ENCODE results near the gene C10orf95. TPM values are rescaled to one million over a fixed set of nuclear protein-coding genes. Genes with fewer than 3 reads are reported as not detected.

C10orf95 gene
- total RNA-seq, 2 donors from 2014 or later: 0.85 to 3.7 TPM

DNA sequence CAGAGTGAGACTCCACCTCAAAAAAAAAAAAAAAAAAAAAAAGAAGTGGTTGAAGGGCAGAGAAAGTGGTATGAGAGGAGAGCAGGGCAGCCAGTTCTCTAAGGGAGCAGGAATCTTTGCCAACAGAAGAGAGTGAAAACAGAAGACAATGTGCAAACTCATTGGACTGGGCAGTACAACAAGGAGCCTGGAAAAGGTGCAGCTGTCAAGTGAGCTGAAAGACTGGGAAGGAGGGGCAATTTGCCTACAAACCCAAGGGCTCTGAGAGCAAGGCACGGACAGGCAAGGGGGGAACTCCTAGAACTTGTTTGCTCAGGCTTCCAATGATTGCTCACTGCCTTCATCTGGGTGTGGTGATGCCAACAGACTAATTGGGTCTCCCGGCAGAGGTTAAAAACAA is 41.6 kb upstream of the C10orf95 start:
- H3K4me1 ChIP-seq (replicated peaks): peaks cover 4% of the 10 kb centered on the region
- peak overlapping the region; percentile 35 to 40 for H3K27ac ChIP-seq
- 5% methylated on average over 2 of the region's 2 CpGs for whole genome bisulfite sequencing
- H3K27me3 ChIP-seq (replicated peaks; ENCODE audit: insufficient read depth): no peaks in the 10 kb centered on the region
- peaks cover 5 to 8% of the 10 kb centered on the region in 2 donors for H3K36me3 ChIP-seq
- peak; percentile 28 for DNase-seq (ENCODE audit: low spot score)
- H3K4me3 ChIP-seq: no peak overlapping the region
- peak; percentile 52 for TF ChIP-seq POLR2AphosphoS5 (IDR thresholded peaks at IDR 0.05)
- TF ChIP-seq, protein P1, sequence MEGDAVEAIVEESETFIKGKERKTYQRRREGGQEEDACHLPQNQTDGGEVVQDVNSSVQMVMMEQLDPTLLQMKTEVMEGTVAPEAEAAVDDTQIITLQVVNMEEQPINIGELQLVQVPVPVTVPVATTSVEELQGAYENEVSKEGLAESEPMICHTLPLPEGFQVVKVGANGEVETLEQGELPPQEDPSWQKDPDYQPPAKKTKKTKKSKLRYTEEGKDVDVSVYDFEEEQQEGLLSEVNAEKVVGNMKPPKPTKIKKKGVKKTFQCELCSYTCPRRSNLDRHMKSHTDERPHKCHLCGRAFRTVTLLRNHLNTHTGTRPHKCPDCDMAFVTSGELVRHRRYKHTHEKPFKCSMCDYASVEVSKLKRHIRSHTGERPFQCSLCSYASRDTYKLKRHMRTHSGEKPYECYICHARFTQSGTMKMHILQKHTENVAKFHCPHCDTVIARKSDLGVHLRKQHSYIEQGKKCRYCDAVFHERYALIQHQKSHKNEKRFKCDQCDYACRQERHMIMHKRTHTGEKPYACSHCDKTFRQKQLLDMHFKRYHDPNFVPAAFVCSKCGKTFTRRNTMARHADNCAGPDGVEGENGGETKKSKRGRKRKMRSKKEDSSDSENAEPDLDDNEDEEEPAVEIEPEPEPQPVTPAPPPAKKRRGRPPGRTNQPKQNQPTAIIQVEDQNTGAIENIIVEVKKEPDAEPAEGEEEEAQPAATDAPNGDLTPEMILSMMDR (IDR thresholded peaks at IDR 0.05): no peak
- intact Hi-C loops (cut with DNase I): no loop called here
- H3K9me3 ChIP-seq: no peaks in the 10 kb centered on the region

DNA sequence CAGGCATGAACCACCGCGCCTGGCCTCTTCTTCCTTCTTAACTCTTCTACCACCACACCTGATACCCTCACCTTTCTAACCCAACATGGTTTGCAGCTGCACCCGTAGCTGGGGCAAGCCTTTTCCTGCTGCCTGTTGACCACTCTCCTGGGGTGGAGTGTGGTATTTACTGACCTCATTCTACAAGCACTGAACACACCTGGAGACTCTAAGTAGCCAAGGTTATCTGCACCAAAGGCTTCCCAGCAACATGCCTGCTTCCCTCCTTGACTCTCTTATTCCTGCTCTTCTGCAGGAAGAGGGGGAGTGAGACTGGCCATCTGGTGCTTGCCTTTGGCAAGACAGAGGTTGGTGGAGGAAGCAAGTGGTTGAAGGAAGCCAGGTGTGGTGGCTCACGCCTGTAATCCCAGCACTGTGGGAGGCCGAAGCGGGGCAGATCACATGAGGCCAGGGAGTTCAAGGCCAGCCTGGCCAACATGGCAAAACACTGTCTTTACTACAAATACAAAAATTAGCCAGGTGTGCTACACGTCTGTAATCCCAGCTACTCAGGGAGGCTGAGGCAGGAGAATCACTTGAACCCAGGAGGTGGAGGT is 41.1 kb upstream of the C10orf95 start:
- Histone ChIP-seq H3K9me3 (no peaks in the 10 kb centered on the region), H3K4me3 (no peak overlapping the region), H3K36me3 (peaks cover 5 to 10% of the 10 kb centered on the region in 2 donors), H3K4me1 (replicated peaks) (peaks cover 4% of the 10 kb centered on the region), H3K27ac (peak overlapping the region; percentile 32 to 40), H3K27me3 (replicated peaks; ENCODE audit: insufficient read depth) (no peaks in the 10 kb centered on the region)
- intact Hi-C loops (cut with DNase I): no loop called here
- TF ChIP-seq POLR2AphosphoS5 (IDR thresholded peaks at IDR 0.05) (no peak), POLR2A (IDR thresholded peaks at IDR 0.05) (no peak)
- TF ChIP-seq, protein P1 (IDR thresholded peaks at IDR 0.05): no peak
- no peak for DNase-seq (ENCODE audit: low spot score)
- 80% methylated on average over 7 of the region's 7 CpGs for WGBS

DNA sequence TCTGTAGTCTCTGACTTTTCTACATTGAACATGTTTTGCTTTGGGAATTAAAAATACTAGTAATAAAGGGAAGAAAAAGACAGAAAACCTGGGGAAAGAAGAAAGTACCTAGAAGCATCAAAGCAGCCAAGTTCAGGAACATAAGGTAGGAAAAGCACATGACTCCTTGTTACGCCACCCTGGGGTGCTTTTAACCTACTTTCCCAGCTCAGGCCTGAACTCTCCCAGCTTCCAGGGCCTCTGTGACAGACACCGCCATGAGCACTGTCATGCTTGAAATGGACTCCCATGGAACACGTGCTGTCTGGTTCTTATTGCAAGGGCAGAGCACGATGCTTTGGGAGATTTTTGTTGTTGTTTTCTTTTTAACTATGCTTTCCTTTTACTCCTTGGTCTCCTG is 39.8 kb upstream of the C10orf95 start:
- Histone ChIP-seq H3K27me3 (replicated peaks; ENCODE audit: insufficient read depth) (no peaks in the 10 kb centered on the region), H3K9me3 (no peaks in the 10 kb centered on the region), H3K4me1 (replicated peaks) (peaks cover 4% of the 10 kb centered on the region), H3K4me3 (no peak overlapping the region), H3K27ac (no peak overlapping the region), H3K36me3 (peaks cover 5 to 19% of the 10 kb centered on the region in 2 donors)
- intact Hi-C loops (cut with DNase I): no loop called here
- DNase-seq (ENCODE audit: low spot score): no peak
- TF ChIP-seq, protein P1 (IDR thresholded peaks at IDR 0.05): no peak
- 86% methylated on average over 4 of the region's 4 CpGs for WGBS

DNA sequence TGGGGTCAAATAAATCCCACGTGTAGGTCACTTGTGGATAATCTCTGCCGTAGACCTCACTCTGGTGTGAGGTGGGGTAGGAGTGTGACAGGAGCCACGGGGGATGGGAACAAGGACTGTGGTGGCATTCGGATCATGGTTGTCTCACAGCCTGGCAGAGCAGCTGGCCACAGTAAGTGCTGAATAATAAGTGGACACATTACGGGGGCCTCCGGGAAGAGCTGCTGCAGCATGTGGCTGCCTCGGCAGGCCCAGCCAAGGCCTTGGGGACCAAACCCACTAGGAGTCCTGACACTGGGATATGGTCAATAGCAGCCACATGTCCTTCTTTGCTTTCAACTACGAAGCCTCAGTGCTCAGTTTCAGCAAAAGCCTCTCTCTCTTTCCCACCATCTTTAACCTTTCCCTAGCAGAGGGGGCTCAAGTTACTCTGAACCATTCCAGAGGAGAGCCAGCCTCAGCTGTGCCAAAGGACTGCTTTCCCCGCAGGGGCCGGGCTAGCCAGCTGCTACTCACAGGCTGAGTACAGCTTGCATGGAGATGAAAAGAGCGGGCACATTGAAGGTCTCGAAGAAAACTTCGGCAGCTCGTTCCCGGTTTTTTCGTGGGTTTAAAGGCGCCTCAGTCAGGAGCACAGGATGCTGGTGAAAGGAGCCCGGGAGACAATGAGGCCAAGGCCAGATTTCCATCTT is 33.9 kb upstream of the C10orf95 start:
- intact Hi-C loops (cut with DNase I): no loop called here
- Histone ChIP-seq H3K4me1 (replicated peaks) (no peaks in the 10 kb centered on the region), H3K36me3 (peaks cover 29 to 51% of the 10 kb centered on the region in 2 donors), H3K9me3 (no peaks in the 10 kb centered on the region), H3K27me3 (replicated peaks; ENCODE audit: insufficient read depth) (no peaks in the 10 kb centered on the region), H3K4me3 (no peak overlapping the region), H3K27ac (no peak overlapping the region)
- WGBS: 86% methylated on average over 18 of the region's 18 CpGs
- TF ChIP-seq POLR2A (IDR thresholded peaks at IDR 0.05) (no peak), POLR2AphosphoS5 (IDR thresholded peaks at IDR 0.05) (no peak)
- TF ChIP-seq, protein P1 (IDR thresholded peaks at IDR 0.05): no peak
- no peak for DNase-seq (ENCODE audit: low spot score)

- WGBS: 91% methylated on average over 13 of the region's 13 CpGs
- intact Hi-C loops (cut with DNase I): no loop called here
Measured at GRCh38 chr10:102484021-102484420, 32.7 kb upstream of the C10orf95 start.

More at GRCh38 chr10:102484021-102484420, 32.7 kb upstream of the C10orf95 start:
- TF ChIP-seq POLR2A (IDR thresholded peaks at IDR 0.05) (no peak), POLR2AphosphoS5 (IDR thresholded peaks at IDR 0.05) (no peak)
- TF ChIP-seq, protein P1 (IDR thresholded peaks at IDR 0.05): no peak
- H3K36me3 ChIP-seq: peaks cover 29 to 51% of the 10 kb centered on the region in 2 donors
- no peaks in the 10 kb centered on the region for H3K4me1 ChIP-seq (replicated peaks)
- no peak for DNase-seq (ENCODE audit: low spot score)
- no peak overlapping the region for H3K4me3 ChIP-seq
- no peaks in the 10 kb centered on the region for H3K27me3 ChIP-seq (replicated peaks; ENCODE audit: insufficient read depth)
- no peaks in the 10 kb centered on the region for H3K9me3 ChIP-seq
- no peak overlapping the region for H3K27ac ChIP-seq
